Measurements from ENCODE around the gene ARVCF.

Gene ARVCF

GRCh38 chr22:19971276-19972124 lies 45.1 kb downstream of the ARVCF start:
- DNase-seq, result no peak

- no peak for DNase-seq
These were observed 45.9 kb downstream of the ARVCF start for GRCh38 chr22:19970479-19971275.

- no peak for DNase-seq
These were observed 46.6 kb downstream of the ARVCF start for GRCh38 chr22:19970031-19970478.

GRCh38 chr22:19969141-19969928 lies 47.3 kb downstream of the ARVCF start:
- DNase-seq, result no peak

GRCh38 chr22:19968450-19968891 lies 48.2 kb downstream of the ARVCF start:
- DNase-seq, result no peak

- no peak for DNase-seq
These were observed 48.7 kb downstream of the ARVCF start for GRCh38 chr22:19967850-19968449.

GRCh38 chr22:19966908-19967750 lies 49.5 kb downstream of the ARVCF start:
- no peak for DNase-seq

- no peak for DNase-seq
These were observed 50.6 kb downstream of the ARVCF start for GRCh38 chr22:19965771-19966709.

- no peak for DNase-seq
These were observed 51.8 kb downstream of the ARVCF start for GRCh38 chr22:19964701-19965386.

GRCh38 chr22:19963863-19964642 lies 52.6 kb downstream of the ARVCF start:
- no peak for DNase-seq

GRCh38 chr22:19962909-19963806 lies 53.5 kb downstream of the ARVCF start:
- DNase-seq, result peak; percentile 36

GRCh38 chr22:19962246-19962908 lies 54.2 kb downstream of the ARVCF start:
- DNase-seq, result no peak

- DNase-seq, result no peak
These were observed 54.8 kb downstream of the ARVCF start for GRCh38 chr22:19961868-19962245.

GRCh38 chr22:19961201-19961580 lies 55.4 kb downstream of the ARVCF start:
- DNase-seq, result no peak

- no peak for DNase-seq
These were observed 56.0 kb downstream of the ARVCF start for GRCh38 chr22:19960491-19961200.

GRCh38 chr22:19959587-19960490 lies 56.8 kb downstream of the ARVCF start:
- no peak for DNase-seq

All from GOT3 (cell line).